ENCODE results near the gene CNTNAP3.
"Not testable (repeated sequence)": the region's sequence is repeated elsewhere in the genome, so short reads cannot be mapped to it uniquely, and the experiment has no call there.

GRCh38 chr9:39085311-39085710 is 202.7 kb downstream of the CNTNAP3 start:
- not testable (repeated sequence) for TF ChIP-seq ZNF384 (IDR thresholded peaks at IDR 0.05); FOXK2 (IDR thresholded peaks at IDR 0.05); SP1 (IDR thresholded peaks at IDR 0.05); BHLHE40 (IDR thresholded peaks at IDR 0.05; ENCODE audit: borderline replicate concordance); SUZ12 (IDR thresholded peaks at IDR 0.05); CTBP1 (IDR thresholded peaks at IDR 0.05; ENCODE audit: borderline replicate concordance); FOXA1 (IDR thresholded peaks at IDR 0.05); ARNT (IDR thresholded peaks at IDR 0.05); TARDBP (IDR thresholded peaks at IDR 0.05); FOXM1 (IDR thresholded peaks at IDR 0.05; ENCODE audit: borderline replicate concordance); L3MBTL2 (conservative IDR thresholded peaks at IDR 0.05)
- TF ChIP-seq, protein P1, sequence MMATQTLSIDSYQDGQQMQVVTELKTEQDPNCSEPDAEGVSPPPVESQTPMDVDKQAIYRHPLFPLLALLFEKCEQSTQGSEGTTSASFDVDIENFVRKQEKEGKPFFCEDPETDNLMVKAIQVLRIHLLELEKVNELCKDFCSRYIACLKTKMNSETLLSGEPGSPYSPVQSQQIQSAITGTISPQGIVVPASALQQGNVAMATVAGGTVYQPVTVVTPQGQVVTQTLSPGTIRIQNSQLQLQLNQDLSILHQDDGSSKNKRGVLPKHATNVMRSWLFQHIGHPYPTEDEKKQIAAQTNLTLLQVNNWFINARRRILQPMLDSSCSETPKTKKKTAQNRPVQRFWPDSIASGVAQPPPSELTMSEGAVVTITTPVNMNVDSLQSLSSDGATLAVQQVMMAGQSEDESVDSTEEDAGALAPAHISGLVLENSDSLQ (IDR thresholded peaks at IDR 0.05) = not testable (repeated sequence)

Measured in HEK293T (cell line).